22Rv1 (cell line): ENCODE measurements around the gene SKI.

Experiments used
- CTCF ChIP-seq: fragments of 450-650 bp; IDR thresholded peaks from 2 replicates; pipeline ENCODE4 v1.5.1; 2017; ENCODE audit warnings: mild to moderate bottlenecking
- ZFX ChIP-seq: fragments of 450-650 bp; IDR thresholded peaks from 2 replicates; pipeline ENCODE4 v1.6.1; 2017; ENCODE audit warnings: antibody characterized with exemption, borderline replicate concordance

DNA sequence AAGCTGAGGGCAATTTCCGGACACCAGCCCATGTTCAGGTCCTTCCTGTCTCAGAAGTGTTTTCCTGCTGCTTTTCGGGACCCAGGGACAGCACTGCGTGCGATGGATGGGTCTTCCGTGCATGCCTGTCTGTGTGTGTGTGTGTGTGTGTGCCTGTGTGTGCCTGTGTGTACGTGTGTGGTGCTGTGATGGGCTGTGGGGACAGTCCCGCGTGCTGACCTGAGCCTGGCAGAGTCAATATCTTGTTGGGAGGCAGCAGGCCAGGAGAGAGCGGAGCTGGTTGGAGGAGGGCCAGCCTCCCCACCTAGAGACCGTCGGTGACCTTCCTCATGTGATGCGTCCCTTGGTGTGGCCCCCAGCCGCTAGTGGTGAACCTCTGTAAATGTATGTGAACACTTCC is 13.7 kb downstream of the SKI start:
- no peak for TF ChIP-seq CTCF
- TF ChIP-seq ZFX, result no peak
